Adrenal gland (tissue), 12 donors: ENCODE measurements around the gene KCNK18. TPM values are rescaled to one million over a fixed set of nuclear protein-coding genes. Genes with fewer than 3 reads are reported as not detected.

ENCODE experiments used
- DNase-seq, 7 donors: peaks; one replicate each; pipeline ENCODE4 v3.0.0-alpha.2; 2019 to 2020
- H3K27ac ChIP-seq, 5 donors: fragments of 200-600 bp; sonication (generic) in 4 of 5; 1 replicate in 3 of 5; 2 replicates in 2 of 5; pipeline versions ENCODE4 v1.5.1 to v1.8.0; 2016 to 2020; ENCODE audit warnings: mild to moderate bottlenecking in 1 of 5
- H3K27me3 ChIP-seq: fragments of 200-600 bp; 2 replicates; pipeline ENCODE4 v1.8.0; 2021
- H3K36me3 ChIP-seq, 2 donors: fragments of 200-600 bp; replicated peaks in 1 of 2; 1 replicate in 1 of 2; 2 replicates in 1 of 2; pipeline versions ENCODE4 v1.5.1 to v1.8.0; 2018 to 2022
- H3K4me1 ChIP-seq, 2 donors: fragments of 200-600 bp; replicated peaks in 1 of 2; 1 replicate in 1 of 2; 2 replicates in 1 of 2; pipeline versions ENCODE4 v1.5.1 to v1.8.0; 2018 to 2021
- H3K4me3 ChIP-seq, 4 donors: fragments of 200-600 bp; sonication (generic) in 3 of 4; one replicate each; pipeline ENCODE4 v1.5.1; 2016 to 2018
- H3K9me3 ChIP-seq, 3 donors: fragments of 200-600 bp; sonication (generic) in 1 of 3; replicated peaks in 1 of 3; 1 replicate in 2 of 3; 2 replicates in 1 of 3; pipeline versions ENCODE4 v1.5.1 to v1.8.0; 2016 to 2021
- POLR2A ChIP-seq, 2 donors: fragments of 450-650 bp; IDR thresholded peaks; one replicate each; pipeline ENCODE4 v1.6.1; 2017; ENCODE audit warnings: antibody characterized with exemption in 2 of 2, mild to moderate bottlenecking in 2 of 2, moderate library complexity in 1 of 2
- WGBS, 4 donors: extraction: QIAGEN DNeasy Blood & Tissue Kit in 2 of 4; methylation state at CpG; one replicate each; pipeline versions ENCODE4 v1.1.5 to v1.1.7; 2013 to 2017; 5-methylcytosine and 5-hydroxymethylcytosine counted together
- intact Hi-C, 2 donors: fragments of 100-400 bp; cut with DNase I; formaldehyde crosslinking; loops; one replicate each; pipeline versions ENCODE4 v1.14.1 to v1.15.0; 2022 to 2023
- polyA plus RNA-seq, 3 donors: library from polyadenylated mRNA; stranded (reverse); fragments of 200-250 nt in 2 of 3; fragments of 350-450 nt in 1 of 3; fragmentation: Illumina TruSeq in 1 of 3; extraction: RNeasy Lipid Tissue Mini Kit (QIAGEN cat#74804) in 1 of 3; gene quantifications; one replicate each; pipeline ENCODE4 v1.2.3, GENCODE V29; 2013 to 2014
- total RNA-seq, 9 donors: library from RNA; depleted of rRNA in 4 of 9; stranded (reverse); fragments of >200 nt in 4 of 9; fragments of 120-200 nt in 1 of 9; fragmentation: NEBNext Ultra II Directional in 1 of 9; extraction: Animal tissue kit (Norgen Biotek cat#: 25700) in 1 of 9; gene quantifications; one replicate each; pipeline versions ENCODE4 v1.1.0 to v1.2.4, GENCODE V29; 2013 to 2023
- TF ChIP-seq, protein P1 (sequence below), 6 experiments: fragments of 450-650 bp in 4 of 6; fragments of 200-600 bp in 2 of 6; sonication (generic) in 1 of 6; IDR thresholded peaks; 1 replicate in 5 of 6; 2 replicates in 1 of 6; pipeline versions ENCODE4 v1.5.1 to v1.8.0; 2016 to 2021; ENCODE audit warnings: antibody characterized with exemption in 6 of 6, mild to moderate bottlenecking in 2 of 6, moderate library complexity in 1 of 6
- donor health status: healthy with polysubstance abuse.
- donor health status: Bipolar disorder and iron deficiency.
- donor health status: DM: yes; HTN: yes; CAD: no.
- donor health status: DM: no; HTN: no; CAD: no.
- donor health status: DM: no; HTN: no; CAD: no.
- donor health status: DM: yes; HTN: yes; CAD: no.

Gene KCNK18
- total and polyA plus RNA-seq, 12 donors: not detected

DNA sequence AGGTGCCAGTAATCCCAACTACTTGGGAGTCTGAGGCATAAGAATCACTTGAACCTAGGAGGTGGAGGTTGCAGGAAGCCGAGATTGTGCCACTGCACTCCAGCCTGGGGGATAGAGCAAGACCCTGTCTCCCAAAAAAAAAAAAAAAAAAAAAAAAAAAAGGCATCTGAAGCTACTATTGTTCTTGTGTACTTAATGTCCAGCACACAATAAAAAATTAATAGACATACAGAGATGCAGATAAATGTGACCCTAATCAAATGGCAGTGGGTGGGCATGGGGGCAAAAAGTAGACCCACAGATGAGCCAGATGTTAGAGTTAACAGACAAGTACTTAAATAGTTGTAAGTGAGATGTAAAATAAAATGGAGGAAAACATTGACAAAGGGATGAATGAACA, 7.7 kb upstream of the KCNK18 start:
- no peaks in the 10 kb centered on the region for H3K9me3 ChIP-seq
- intact Hi-C loops: no loop called here
- WGBS, 4 donors: 29 to 86% (median 53%) methylated on average over 1 of the region's 1 CpG
- H3K27me3 ChIP-seq: no peaks in the 10 kb centered on the region
- TF ChIP-seq POLR2A (IDR thresholded peaks at IDR 0.05): no peak
- TF ChIP-seq, protein P1, sequence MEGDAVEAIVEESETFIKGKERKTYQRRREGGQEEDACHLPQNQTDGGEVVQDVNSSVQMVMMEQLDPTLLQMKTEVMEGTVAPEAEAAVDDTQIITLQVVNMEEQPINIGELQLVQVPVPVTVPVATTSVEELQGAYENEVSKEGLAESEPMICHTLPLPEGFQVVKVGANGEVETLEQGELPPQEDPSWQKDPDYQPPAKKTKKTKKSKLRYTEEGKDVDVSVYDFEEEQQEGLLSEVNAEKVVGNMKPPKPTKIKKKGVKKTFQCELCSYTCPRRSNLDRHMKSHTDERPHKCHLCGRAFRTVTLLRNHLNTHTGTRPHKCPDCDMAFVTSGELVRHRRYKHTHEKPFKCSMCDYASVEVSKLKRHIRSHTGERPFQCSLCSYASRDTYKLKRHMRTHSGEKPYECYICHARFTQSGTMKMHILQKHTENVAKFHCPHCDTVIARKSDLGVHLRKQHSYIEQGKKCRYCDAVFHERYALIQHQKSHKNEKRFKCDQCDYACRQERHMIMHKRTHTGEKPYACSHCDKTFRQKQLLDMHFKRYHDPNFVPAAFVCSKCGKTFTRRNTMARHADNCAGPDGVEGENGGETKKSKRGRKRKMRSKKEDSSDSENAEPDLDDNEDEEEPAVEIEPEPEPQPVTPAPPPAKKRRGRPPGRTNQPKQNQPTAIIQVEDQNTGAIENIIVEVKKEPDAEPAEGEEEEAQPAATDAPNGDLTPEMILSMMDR (IDR thresholded peaks at IDR 0.05): no peak
- H3K36me3 ChIP-seq: no peaks in the 10 kb centered on the region
- no peak overlapping the region for H3K4me3 ChIP-seq
- no peaks in the 10 kb centered on the region for H3K4me1 ChIP-seq
- no peak for DNase-seq
- no peak overlapping the region for H3K27ac ChIP-seq

DNA sequence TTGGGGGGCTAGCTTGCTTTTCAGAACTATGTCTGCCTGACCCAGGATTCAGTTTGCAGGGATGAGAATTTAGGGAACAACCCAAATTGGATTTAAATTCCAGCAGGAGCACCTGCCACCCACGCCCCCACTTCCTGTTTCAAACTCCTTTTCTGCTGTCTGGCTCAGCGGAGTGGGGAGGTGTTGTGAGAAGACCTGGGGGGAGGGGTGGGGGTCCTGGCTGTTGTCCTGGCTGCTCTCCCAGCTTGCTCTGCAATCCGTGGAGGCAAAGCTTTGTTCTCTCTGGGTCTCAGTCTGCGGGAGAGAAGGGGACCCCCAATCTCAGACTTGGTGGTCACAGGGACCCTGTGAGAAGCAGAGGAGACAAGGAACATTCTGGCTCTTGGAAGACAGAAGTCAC, 799 bp downstream of the KCNK18 start:
- Histone ChIP-seq H3K27me3 (no peaks in the 10 kb centered on the region), H3K4me3 (no peak overlapping the region), H3K27ac (no peak overlapping the region), H3K36me3 (no peaks in the 10 kb centered on the region), H3K9me3 (no peaks in the 10 kb centered on the region), H3K4me1 (no peaks in the 10 kb centered on the region)
- WGBS, 4 donors: 44 to 50% (median 49%) methylated on average over 1 to 4 of the region's 4 CpGs
- TF ChIP-seq, protein P1 (IDR thresholded peaks at IDR 0.05): no peak
- no peak for TF ChIP-seq POLR2A (IDR thresholded peaks at IDR 0.05)
- no peak for DNase-seq
- intact Hi-C loops: no loop called here

DNA sequence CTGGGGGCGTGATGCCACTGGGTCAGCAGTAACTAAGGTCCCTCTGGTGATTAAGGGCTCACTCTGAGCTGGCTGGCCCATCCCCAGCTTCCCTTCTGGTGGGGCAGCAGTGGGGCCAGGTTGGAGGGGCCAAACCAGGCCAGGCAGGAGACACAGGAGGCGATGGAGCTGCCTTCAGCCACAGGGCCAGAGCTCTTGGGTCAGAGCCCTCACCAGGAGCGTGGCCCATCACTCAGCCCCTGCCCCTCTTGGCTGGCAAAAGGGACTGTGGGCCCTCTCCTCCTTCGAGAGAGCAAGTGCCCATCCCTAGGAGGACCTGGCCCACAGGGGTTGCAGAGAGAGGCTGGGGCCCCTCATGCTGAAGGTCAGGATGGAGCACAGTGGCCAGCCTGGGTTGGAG, 4.5 kb downstream of the KCNK18 start:
- no peaks in the 10 kb centered on the region for H3K9me3 ChIP-seq
- H3K27ac ChIP-seq: no peak overlapping the region
- no peak for DNase-seq
- no peaks in the 10 kb centered on the region for H3K27me3 ChIP-seq
- H3K4me3 ChIP-seq: no peak overlapping the region
- TF ChIP-seq POLR2A (IDR thresholded peaks at IDR 0.05): no peak
- TF ChIP-seq, protein P1 (IDR thresholded peaks at IDR 0.05): no peak
- WGBS, 4 donors: 60 to 80% (median 74%) methylated on average over 1 to 4 of the region's 4 CpGs
- H3K4me1 ChIP-seq: no peaks in the 10 kb centered on the region
- H3K36me3 ChIP-seq: no peaks in the 10 kb centered on the region
- intact Hi-C loops: no loop called here

DNA sequence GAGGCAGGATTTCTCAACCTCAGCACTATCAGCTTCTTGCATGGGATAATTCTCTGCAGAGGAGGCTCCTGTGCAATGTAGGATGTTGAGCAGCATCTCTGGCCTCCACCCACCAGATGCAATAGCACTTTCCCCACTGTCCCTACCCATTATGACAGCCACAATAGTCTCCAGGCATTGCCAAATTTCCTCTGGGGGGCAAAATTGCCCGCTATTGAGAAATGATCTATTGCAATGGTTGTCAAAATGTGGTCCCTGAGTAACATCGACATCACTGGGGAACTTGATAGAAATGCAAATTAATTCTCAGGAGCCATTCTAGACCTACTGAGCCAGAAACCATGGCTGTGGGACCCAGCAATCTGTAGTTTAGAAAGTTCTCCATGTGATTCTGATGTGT, 7.0 kb downstream of the KCNK18 start:
- WGBS, 4 donors: 28 to 56% (median 52%) methylated on average over 2 of the region's 2 CpGs
- no peak overlapping the region for H3K27ac ChIP-seq
- H3K36me3 ChIP-seq: no peaks in the 10 kb centered on the region
- no peaks in the 10 kb centered on the region for H3K4me1 ChIP-seq
- no peak for TF ChIP-seq POLR2A (IDR thresholded peaks at IDR 0.05)
- TF ChIP-seq, protein P1 (IDR thresholded peaks at IDR 0.05): no peak
- intact Hi-C loops: no loop called here
- no peaks in the 10 kb centered on the region for H3K9me3 ChIP-seq
- no peak for DNase-seq
- no peak overlapping the region for H3K4me3 ChIP-seq
- peaks cover 9% of the 10 kb centered on the region for H3K27me3 ChIP-seq
